DOHH2 (cell line): ENCODE data around the gene POLA1.

ENCODE experiments used
- CTCF ChIP-seq: fragments of 200-600 bp; sonication (generic); IDR thresholded peaks from one replicate; pipeline ENCODE4 v1.5.1; 2014; ENCODE audit warnings: antibody characterized with exemption, mild to moderate bottlenecking, low read depth, low read length; ENCODE audit not compliant: poor library complexity, severe bottlenecking
- EZH2phosphoT487 ChIP-seq: fragments of 200-600 bp; sonication (generic); IDR thresholded peaks from 2 replicates; pipeline ENCODE4 v1.6.1; 2017; ENCODE audit warnings: borderline replicate concordance, mild to moderate bottlenecking, antibody characterized with exemption, low read length, moderate library complexity, mixed read lengths

GRCh38 chrX:24990535-24990934 is 296.8 kb downstream of the POLA1 start:
- TF ChIP-seq CTCF (no peak), EZH2phosphoT487 (no peak)
